Ovary (tissue), 3 donors: ENCODE measurements around the gene TMEM45B.
"Not testable (repeated sequence)": the region's sequence is repeated elsewhere in the genome, so short reads cannot be mapped to it uniquely, and the experiment has no call there.

Experiments used
- CTCF ChIP-seq, 3 donors: fragments of 450-650 bp in 2 of 3; fragments of 200-600 bp in 1 of 3; IDR thresholded peaks; one replicate each; pipeline versions ENCODE4 v1.5.1 to v1.8.0; 2016 to 2022; ENCODE audit warnings: antibody characterized with exemption in 3 of 3, mild to moderate bottlenecking in 1 of 3
- EP300 ChIP-seq: sonication (generic); formaldehyde crosslinking; IDR thresholded peaks from one replicate; pipeline ENCODE4 v1.6.1; 2017; ENCODE audit warnings: antibody characterized with exemption
- POLR2A ChIP-seq: fragments of 450-650 bp; IDR thresholded peaks from one replicate; pipeline ENCODE4 v1.6.1; 2017; ENCODE audit warnings: antibody characterized with exemption, mild to moderate bottlenecking, moderate library complexity
- donor health status: DM: no; HTN: no; CAD: no.

DNA sequence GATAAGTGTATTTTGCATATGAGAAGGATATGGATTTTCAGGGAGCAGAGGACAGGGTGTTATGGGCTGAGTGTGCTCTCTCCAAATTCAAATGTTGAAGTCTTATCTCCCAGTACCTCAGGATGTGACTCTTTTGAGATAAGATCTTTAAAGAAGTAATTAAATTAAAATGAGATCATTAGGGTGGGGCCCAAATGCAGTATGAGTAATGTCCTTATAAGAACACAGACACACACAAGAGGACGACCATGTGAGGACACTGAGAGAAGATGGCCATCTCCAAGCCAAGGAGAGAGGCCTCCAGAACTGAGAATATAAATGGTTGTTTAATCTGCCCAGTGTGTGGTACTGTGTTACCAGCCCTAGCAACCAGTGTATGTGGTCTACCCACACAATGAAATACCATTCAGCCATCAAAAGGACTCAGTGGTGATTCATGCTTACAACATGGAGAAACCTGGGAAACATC is 20.8 kb downstream of the TMEM45B start:
- TF ChIP-seq CTCF (IDR thresholded peaks at IDR 0.05); POLR2A; EP300: not testable (repeated sequence)
